Measurements from ENCODE around the gene MRPS25.
A peak's percentile ranks its signal among the peaks of the same experiment; 100 is the strongest.

MRPS25 gene

DNA sequence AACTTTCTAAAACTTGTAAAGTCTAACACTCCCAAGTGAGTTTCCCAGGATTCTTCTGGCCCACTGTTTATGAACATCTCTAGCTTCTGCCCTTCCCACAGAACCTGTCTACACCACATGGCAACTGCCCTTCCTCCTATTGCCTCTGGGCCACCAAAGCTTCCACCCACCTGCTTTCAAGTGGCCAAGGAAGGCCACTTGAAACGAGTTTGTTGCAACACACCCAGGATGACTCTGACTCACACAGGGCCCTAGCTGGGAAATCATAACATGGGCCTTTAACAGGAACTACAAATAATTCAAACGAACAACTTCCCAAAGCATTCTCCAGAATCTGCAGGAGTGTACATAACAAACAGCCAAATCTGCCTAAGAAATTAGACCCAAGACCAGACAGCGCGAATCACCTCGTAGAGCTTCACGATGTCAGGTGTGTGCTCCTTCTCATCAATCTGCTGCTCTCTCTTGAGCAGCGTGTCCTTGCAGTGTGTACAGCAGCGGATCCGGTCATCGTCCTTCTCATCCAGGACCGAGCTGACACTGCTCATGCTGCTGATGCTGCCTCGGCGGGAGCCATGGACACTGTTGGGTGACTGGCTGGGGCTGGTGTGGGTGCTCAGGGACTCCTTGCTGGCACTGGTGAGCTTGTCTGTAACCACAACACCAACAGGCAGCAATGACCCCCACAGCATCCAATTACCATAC lies 17.0 kb upstream of the MRPS25 start:
- DNase-seq: no peak

GRCh38 chr3:15079091-15079490 lies 14.0 kb upstream of the MRPS25 start:
- DNase-seq: no peak

- no peak for DNase-seq
Measured at GRCh38 chr3:15074500-15074899, 9.4 kb upstream of the MRPS25 start.

DNA sequence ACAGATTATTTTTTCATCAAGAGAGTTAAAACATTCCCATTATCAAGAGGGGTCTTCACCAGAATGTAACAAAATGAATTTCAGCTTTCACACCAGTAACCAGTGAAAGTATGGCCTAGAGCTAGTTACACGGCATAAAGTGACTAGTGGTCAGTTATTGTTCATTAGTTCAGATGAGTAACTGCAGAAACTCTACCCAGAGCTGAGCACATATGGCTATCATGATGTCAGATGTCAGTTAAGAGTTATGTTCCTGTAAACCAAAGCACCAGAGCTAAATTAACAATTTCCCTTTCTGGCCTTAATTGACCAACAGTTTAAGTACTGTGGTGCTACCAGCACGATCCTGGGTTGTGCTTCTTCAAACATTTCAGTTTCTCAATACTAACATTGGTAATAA lies 6.6 kb upstream of the MRPS25 start:
- DNase-seq: no peak

DNA sequence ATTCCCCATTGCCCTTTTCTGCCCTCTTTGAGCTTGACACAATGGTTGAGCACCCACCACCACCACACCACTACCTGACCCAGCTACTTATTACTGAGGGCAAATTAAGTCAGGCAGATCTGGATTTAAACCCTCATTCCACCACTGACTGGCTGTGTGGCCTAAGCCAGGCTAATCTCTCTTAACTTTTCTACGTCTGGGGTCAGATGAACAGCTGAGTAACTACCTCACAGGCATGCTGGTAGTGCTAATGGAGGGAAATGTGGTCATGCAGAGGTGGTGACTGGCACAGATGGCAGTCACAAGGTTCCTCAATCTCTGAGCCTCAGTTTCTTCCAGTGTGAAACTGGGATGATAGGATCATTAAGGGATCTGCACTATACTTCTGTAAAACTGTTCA lies 4.3 kb upstream of the MRPS25 start:
- no peak for DNase-seq

DNA sequence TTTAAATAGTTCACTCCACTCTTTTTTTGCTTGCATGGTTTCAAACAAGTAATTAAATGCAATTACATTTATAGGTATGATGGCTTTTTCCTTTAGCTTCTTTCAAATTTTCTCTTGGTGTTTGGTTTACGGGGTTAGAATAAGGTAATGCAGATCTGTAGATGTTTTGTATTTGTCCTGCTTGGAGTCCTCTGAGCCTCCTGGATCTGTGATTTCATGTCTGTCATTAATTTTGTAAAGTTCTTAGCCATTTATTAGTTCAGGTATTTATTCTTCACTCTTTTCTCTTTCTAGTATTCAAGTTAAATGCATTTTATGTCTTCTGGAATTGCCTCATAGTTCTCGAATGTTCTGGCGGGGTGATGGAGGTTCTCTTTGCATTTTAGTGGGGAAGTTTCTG lies 1.4 kb upstream of the MRPS25 start:
- DNase-seq: no peak

- no peak for DNase-seq
Measured at GRCh38 chr3:15065550-15066007, 464 bp upstream of the MRPS25 start.

DNA sequence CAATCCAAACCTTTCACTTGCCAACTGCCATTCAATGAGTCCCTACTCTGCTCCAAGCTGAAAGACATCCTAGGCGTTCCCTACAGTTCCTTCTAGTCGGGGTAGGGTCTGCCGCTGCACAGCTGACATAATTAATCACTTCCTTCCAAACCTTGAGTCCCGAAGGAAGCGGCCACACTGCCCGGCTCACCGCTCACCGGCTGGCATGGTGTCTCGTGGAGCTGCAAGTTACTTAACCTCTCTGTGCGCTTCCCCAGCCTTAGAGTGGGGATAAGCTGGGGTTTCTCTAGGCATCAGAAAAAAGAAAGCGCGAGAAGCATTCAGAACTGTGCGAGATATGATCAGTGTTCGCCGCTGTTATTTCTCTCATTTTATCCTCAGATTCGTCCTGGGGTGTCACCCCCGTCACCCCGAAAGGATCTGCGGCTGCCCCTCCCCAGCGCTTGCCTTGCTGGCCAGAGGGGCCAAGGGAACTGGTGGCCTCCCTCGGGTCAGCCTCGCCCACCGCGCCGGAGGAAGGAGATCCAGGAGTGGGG lies 748 bp downstream of the MRPS25 start:
- DNase-seq: peak in 3 of 6 experiments; percentile 16 to 32 (median 25)

- no peak for DNase-seq
Measured at GRCh38 chr3:15063656-15064286, 1.3 kb downstream of the MRPS25 start.

GRCh38 chr3:15063238-15063637 lies 1.9 kb downstream of the MRPS25 start:
- DNase-seq: no peak

GRCh38 chr3:15060029-15060428 lies 5.1 kb downstream of the MRPS25 start:
- DNase-seq: no peak

DNA sequence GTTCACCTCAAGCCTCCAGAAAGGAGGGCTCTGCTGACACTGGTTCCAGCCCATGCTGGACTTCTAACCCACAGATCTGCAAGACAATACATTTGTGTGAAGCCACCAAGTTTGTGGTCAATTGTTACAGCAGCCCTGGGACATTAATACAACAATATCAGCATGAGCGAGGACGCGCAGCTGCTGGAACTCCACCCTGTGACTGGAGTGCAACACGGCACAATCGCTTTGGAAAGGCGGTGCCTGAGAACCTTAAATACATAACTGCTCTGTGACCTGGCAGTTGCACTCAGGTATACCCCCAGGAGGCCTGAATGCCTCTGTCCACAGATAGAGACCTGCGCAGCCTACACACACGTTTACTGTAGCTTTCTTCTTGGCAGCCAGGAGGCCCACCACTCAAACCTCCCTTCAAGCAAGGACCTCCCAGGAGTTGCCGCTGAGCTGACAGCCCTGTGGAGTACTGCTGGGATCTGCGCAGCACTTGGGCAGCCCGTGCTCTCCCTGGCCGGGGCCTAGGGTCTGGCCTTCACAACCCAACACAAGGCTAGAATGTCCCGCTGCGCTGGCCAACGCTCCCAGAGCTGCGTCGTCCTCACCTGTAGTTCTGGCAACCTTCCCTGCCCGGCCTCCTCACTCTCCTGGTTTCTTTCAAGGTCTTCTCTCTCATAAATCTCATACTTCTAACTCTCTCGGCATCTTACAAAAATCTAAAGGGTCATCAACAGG lies 8.3 kb downstream of the MRPS25 start:
- no peak for DNase-seq

- no peak for DNase-seq
Measured at GRCh38 chr3:15055019-15055557, 10.0 kb downstream of the MRPS25 start.

DNA sequence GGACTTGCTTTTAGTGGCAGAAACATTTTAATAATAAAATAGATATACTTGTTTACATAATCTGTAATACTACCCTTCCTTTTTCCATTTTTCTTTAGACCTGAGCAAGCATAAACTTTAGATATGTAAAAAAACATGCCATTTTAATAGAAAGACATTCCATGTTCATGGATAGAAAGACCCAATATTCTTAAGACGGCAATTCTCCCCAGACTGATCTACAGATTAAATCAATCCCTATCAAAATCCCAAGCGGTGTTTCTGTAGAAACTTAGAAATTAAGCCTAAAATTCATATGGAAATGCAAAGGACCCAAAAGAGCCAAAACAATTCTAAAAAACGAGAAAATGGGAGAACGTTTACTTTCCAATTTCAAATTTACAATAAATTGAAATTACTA lies 11.6 kb downstream of the MRPS25 start:
- no peak for DNase-seq

GRCh38 chr3:15052335-15053242 lies 12.5 kb downstream of the MRPS25 start:
- DNase-seq: no peak

- DNase-seq: peak in 4 of 6 experiments; percentile 3 to 17 (median 12)
Measured at GRCh38 chr3:15051531-15051930, 13.6 kb downstream of the MRPS25 start.

GRCh38 chr3:15050405-15051092 lies 14.6 kb downstream of the MRPS25 start:
- DNase-seq: no peak

GRCh38 chr3:15049584-15049983 lies 15.5 kb downstream of the MRPS25 start:
- DNase-seq: no peak

DNA sequence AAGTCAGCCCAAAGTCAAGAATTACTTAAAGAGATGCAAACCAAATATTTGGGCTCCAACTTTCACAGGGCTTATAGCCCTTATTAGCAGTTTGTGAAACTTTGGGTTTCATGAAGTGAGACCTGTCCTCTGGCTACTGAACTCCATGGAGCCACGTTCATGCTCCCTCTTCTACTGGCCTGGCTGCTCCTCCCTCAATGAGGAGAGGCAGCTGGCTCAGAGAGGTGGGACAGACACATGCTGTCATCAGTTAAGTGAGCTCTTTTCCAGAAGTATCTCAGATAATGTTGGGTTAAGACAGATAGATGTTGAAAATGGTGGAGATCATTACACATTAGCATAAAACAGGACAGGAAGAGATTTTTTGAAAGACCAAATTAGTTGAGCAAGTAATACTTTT lies 19.4 kb downstream of the MRPS25 start:
- DNase-seq: no peak

DNA sequence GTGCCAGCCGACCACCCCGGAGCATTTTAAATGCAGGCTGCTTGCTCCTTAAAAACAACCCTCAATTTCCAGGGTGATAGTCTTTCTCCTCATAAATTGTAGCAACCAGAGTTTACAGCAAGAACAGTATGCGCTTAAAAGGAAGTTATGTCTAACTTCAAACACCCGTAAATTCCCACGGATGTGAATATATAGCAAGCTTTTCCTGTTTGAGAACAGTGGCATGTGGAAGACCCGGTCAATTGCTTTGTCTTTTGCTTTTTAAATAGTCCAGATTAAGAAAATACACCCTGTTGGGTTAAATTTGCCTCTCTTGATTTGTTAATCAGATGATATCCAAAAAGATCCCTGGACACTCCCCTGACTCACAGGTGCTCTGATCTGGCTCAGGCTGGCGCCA lies 20.8 kb downstream of the MRPS25 start:
- no peak for DNase-seq

DNA sequence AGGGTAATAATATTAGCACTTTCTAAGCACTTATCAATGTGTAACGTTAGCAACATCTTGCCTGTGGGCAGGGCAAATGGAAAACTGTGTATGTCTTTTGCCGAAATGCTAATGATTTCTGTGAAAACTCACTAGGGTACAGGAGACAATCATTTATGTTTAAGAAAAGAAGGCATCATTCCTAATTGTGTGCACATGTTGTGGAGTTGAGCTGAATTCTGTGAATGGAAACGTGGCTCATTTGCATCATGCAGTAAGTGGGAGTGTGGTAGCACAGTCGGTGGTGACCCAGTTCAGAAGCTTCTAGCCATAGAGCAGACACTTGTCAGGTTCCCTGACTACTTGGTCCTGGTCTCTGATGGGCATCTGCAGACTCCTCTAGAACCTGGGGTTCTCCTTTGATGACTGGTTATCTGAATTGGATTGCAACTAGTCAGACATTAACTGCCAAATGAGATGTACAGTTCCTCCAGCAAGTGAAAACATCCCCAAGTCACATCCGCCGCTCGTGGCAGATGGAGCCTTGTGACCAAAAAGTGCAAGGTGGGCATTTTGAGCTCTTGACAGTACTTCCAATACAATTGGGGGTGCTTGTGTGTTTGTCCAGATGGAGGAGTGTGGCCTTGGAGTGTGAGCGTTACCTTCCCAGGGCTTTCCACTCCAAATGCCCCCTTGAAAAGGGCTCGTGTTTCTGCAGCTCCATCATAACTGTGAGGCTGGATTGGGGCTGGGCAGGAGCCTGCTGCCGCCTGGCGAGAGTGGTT lies 21.5 kb downstream of the MRPS25 start:
- DNase-seq: no peak
